ENCODE measurements around the gene MYL5. TPM values are rescaled to one million over a fixed set of nuclear protein-coding genes. Genes with fewer than 3 reads are reported as not detected.
A peak's percentile ranks its signal among the peaks of the same experiment; 100 is the strongest.

MYL5 gene
- total and polyA plus RNA-seq, 2 of the 13 experiments (the other 11 are each of a cell fraction or from before 2014, with no cell fraction given) = 6.5 to 16.0 TPM

DNA sequence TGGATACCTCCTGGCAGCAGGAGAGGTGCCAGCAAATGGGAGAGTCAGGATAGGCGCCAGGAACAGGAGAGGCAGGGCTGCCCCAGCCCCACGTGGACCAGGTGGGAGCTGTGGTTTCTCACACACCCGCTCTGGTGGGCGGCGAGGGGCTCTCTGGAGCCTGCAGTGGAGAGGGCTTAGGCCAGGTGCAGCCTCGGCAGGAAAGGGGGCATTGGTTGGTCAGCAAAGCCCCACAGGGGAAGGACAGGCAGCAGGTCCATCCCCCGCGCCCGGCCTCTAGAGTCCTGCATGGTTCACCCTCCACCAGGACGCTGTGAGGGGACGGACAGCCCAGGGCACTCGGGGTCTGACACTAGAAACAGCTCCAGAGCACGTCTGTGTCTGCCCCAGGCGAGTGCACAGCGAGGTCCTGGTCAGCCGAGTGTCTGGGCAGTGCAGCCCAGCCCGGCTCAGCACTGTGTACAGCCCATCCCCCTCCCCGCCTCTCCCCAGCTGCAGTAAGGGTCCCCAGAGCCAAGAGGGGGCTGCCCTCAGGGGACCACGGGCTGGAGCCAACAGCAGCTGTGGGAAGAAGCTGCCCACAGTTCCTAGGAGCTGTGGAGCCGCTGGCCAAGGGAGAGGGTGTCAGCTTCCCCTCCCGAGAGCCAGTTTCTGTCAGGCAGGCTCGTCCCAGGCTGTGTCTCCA lies 8.4 kb upstream of the MYL5 start (continued):
- TF ChIP-seq ZBTB33 (CRISPR knock-in tag; IDR thresholded peaks at IDR 0.05) = no peak

DNA sequence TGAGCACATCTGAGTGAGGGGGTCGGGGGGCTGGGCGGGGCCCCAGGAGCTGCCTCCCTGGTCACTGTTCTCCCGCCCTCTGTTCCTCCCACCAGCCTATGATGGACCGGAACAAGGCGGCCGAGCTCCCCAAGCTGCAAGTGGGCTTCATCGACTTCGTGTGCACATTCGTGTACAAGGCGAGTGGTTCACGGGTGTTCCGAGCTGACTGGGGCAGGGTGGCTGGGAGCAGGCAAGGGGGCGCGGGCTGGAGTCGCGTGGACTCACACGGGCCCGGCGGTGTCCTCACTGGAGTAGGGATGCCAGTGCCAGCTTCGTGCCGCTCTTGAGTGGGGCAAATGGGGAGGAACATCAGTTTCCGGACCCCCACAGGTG lies 7.9 kb upstream of the MYL5 start:
- no peak overlapping the region for H3K9ac ChIP-seq (ENCODE audit: insufficient read depth, low read depth, low read length)
- TF ChIP-seq CHD2 (IDR thresholded peaks at IDR 0.05; ENCODE audit: low read depth, low read length) (no peak), SNAI1 (CRISPR knock-in tag; IDR thresholded peaks at IDR 0.05; ENCODE audit: borderline replicate concordance) (no peak), CCAR2 (optimal IDR thresholded peaks at IDR 0.05; ENCODE audit: low read depth, low read length) (no peak), ZNF446 (CRISPR knock-in tag; IDR thresholded peaks at IDR 0.05) (no peak)
- TF ChIP-seq, protein P1, sequence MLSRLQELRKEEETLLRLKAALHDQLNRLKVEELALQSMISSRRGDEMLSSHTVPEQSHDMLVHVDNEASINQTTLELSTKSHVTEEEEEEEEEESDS (CRISPR knock-in tag; IDR thresholded peaks at IDR 0.05; ENCODE audit: borderline replicate concordance) = no peak
- H3K27ac ChIP-seq (ENCODE audit: extremely low read length, insufficient read depth, low read length) = no peak overlapping the region
- no peaks in the 10 kb centered on the region for H3K79me2 ChIP-seq (ENCODE audit: insufficient read depth, low read length)
- ATAC-seq = peak; percentile 7; the same call in 1 of the 3 replicates
- H3K36me3 ChIP-seq (replicated peaks in 1 of 2; ENCODE audit: control insufficient read depth in 1 of 2, insufficient read depth in 2 of 2, low read length in 2 of 2) = peaks cover 0 to 1% of the 10 kb centered on the region in 2 experiments; a peak in 1 of 5 replicates
- H3K27me3 ChIP-seq (ENCODE audit: control insufficient read depth in 1 of 2, insufficient read depth in 2 of 2, low read length in 2 of 2) = peaks cover 3 to 33% of the 10 kb centered on the region in 2 experiments; a peak in 4 of 5 replicates
- WGBS (ENCODE audit: low lambda C conversion rate) = 47% methylated on average over 8 of the region's 22 CpGs
- CTCF ChIA-PET (ENCODE audit: low intra/inter-chr PET ratio, low total read pairs) = no interaction called here
- no peak overlapping the region for H2AFZ ChIP-seq (ENCODE audit: low read length)
- no TSS peak for BruUV-seq (replicated peaks)
- no peaks in the 10 kb centered on the region for H4K20me1 ChIP-seq (ENCODE audit: insufficient read depth, low read length)
- no peak for DNase-seq (ENCODE audit: low spot score)
- H3K4me2 ChIP-seq (ENCODE audit: low read depth, low read length) = peak overlapping the region; percentile 55; the same call in 1 of the 2 replicates
- POLR2A ChIA-PET = interaction anchor here (1.5 kb wide), 1 partner anchor 21 kb away, joined by 3 read pairs; no protein-coding TSS in a partner anchor
- intact Hi-C loops (cut with micrococcal nuclease; ENCODE audit: unreplicated experiment) = no loop called here
- no peaks in the 10 kb centered on the region for H3K9me3 ChIP-seq (ENCODE audit: low read length)
- in situ Hi-C loops (cut with HindIII; ENCODE audit: extremely low pct_ligation_motif_present, low pct_unique_long_range_greater_than_20kb) = no loop called here
- peak overlapping the region in 1 of 3 experiments; percentile 50; a peak in 1 of 6 replicates for H3K4me3 ChIP-seq (replicated peaks in 1 of 3; ENCODE audit: insufficient read depth in 1 of 3, low read depth in 2 of 3, low read length in 3 of 3)
- FAIRE-seq = no peak
- H3K4me1 ChIP-seq (ENCODE audit: insufficient read depth, low read length) = peaks cover 24% of the 10 kb centered on the region
